Uterus (tissue), 4 donors: ENCODE results near the gene KAZALD1. TPM values are rescaled to one million over a fixed set of nuclear protein-coding genes. Genes with fewer than 3 reads are reported as not detected.

Source experiments
- DNase-seq, 2 donors: peaks; one replicate each; pipeline ENCODE4 v3.0.0-alpha.2; 2019 to 2020
- H3K27ac ChIP-seq, 2 donors: fragments of 200-600 bp; sonication (generic); 1 replicate in 1 of 2; 2 replicates in 1 of 2; pipeline ENCODE4 v1.5.1; 2016 to 2018
- H3K27me3 ChIP-seq, 2 donors: fragments of 200-600 bp; sonication (generic); one replicate each; pipeline ENCODE4 v1.5.1; 2018 to 2019; ENCODE audit warnings: control low read depth in 1 of 2
- H3K36me3 ChIP-seq, 2 donors: fragments of 200-600 bp; sonication (generic); one replicate each; pipeline ENCODE4 v1.5.1; 2019; ENCODE audit warnings: control low read depth in 1 of 2
- H3K4me1 ChIP-seq, 2 donors: fragments of 200-600 bp; sonication (generic); one replicate each; pipeline ENCODE4 v1.5.1; 2018 to 2019; ENCODE audit warnings: control low read depth in 1 of 2
- H3K4me3 ChIP-seq, 2 donors: fragments of 200-600 bp; sonication (generic); 1 replicate in 1 of 2; 2 replicates in 1 of 2; pipeline ENCODE4 v1.5.1; 2018 to 2019; ENCODE audit warnings: mild to moderate bottlenecking in 1 of 2
- H3K9me3 ChIP-seq, 2 donors: fragments of 200-600 bp; sonication (generic); one replicate each; pipeline ENCODE4 v1.5.1; 2019; ENCODE audit warnings: control low read depth in 1 of 2
- CTCF ChIP-seq, 4 experiments: fragments of 200-600 bp in 2 of 4; fragments of 450-650 bp in 2 of 4; sonication (generic) in 2 of 4; IDR thresholded peaks; one replicate each; pipeline ENCODE4 v1.5.1; 2016 to 2019; ENCODE audit warnings: antibody characterized with exemption in 4 of 4, mild to moderate bottlenecking in 2 of 4, moderate library complexity in 1 of 4
- POLR2A ChIP-seq, 2 donors: fragments of 450-650 bp; IDR thresholded peaks; one replicate each; pipeline ENCODE4 v1.6.1; 2016; ENCODE audit warnings: antibody characterized with exemption in 2 of 2, mild to moderate bottlenecking in 1 of 2, moderate library complexity in 1 of 2
- intact Hi-C: fragments of 100-400 bp; cut with DNase I; formaldehyde crosslinking; loops from one replicate; pipeline ENCODE4 v1.15.1; 2023; ENCODE audit warnings: low total_unique reads
- total RNA-seq, 4 donors: library from RNA; depleted of rRNA in 3 of 4; stranded (reverse); fragments of >200 nt in 3 of 4; gene quantifications; one replicate each; pipeline versions ENCODE4 v1.1.0 to v1.2.4, GENCODE V29; 2014 to 2023
- donor health status: DM: yes; HTN: yes; CAD: no.

The KAZALD1 gene
- total RNA-seq, 4 donors from 2014 or later = 0.26 to 34.6 (median 6.3) TPM; not detected in 1

- no peaks in the 10 kb centered on the region for H3K9me3 ChIP-seq
- peaks cover 0 to 7% of the 10 kb centered on the region in 2 donors for H3K4me1 ChIP-seq
- H3K36me3 ChIP-seq = no peaks in the 10 kb centered on the region
- no peak overlapping the region for H3K4me3 ChIP-seq
- H3K27me3 ChIP-seq = peaks cover 0 to 4% of the 10 kb centered on the region in 2 donors
- no peak overlapping the region for H3K27ac ChIP-seq
- intact Hi-C loops = no loop called here
- no peak for TF ChIP-seq CTCF (IDR thresholded peaks at IDR 0.05)
- no peak for TF ChIP-seq POLR2A (IDR thresholded peaks at IDR 0.05)
- no peak for DNase-seq
These were observed 10.2 kb downstream of the KAZALD1 start for GRCh38 chr10:101071885-101072433.

GRCh38 chr10:101072923-101073322, 11.1 kb downstream of the KAZALD1 start:
- no peak overlapping the region for H3K4me3 ChIP-seq
- peaks cover 0 to 4% of the 10 kb centered on the region in 2 donors for H3K27me3 ChIP-seq
- TF ChIP-seq POLR2A (IDR thresholded peaks at IDR 0.05) (no peak), CTCF (IDR thresholded peaks at IDR 0.05) (no peak)
- H3K27ac ChIP-seq = no peak overlapping the region
- no peaks in the 10 kb centered on the region for H3K36me3 ChIP-seq
- H3K9me3 ChIP-seq = no peaks in the 10 kb centered on the region
- intact Hi-C loops = no loop called here
- no peak for DNase-seq
- no peaks in the 10 kb centered on the region for H3K4me1 ChIP-seq

- H3K9me3 ChIP-seq = no peaks in the 10 kb centered on the region
- DNase-seq = no peak
- intact Hi-C loops = no loop called here
- H3K27me3 ChIP-seq = peaks cover 0 to 4% of the 10 kb centered on the region in 2 donors
- H3K4me1 ChIP-seq = no peaks in the 10 kb centered on the region
- H3K4me3 ChIP-seq = no peak overlapping the region
- no peak for TF ChIP-seq CTCF (IDR thresholded peaks at IDR 0.05)
- TF ChIP-seq POLR2A (IDR thresholded peaks at IDR 0.05) = no peak
- H3K36me3 ChIP-seq = no peaks in the 10 kb centered on the region
- no peak overlapping the region for H3K27ac ChIP-seq
These were observed 11.8 kb downstream of the KAZALD1 start for GRCh38 chr10:101073631-101074030.

- no peaks in the 10 kb centered on the region for H3K36me3 ChIP-seq
- TF ChIP-seq POLR2A (IDR thresholded peaks at IDR 0.05) (no peak), CTCF (IDR thresholded peaks at IDR 0.05) (no peak)
- no peaks in the 10 kb centered on the region for H3K4me1 ChIP-seq
- H3K27me3 ChIP-seq = peaks cover 0 to 4% of the 10 kb centered on the region in 2 donors
- DNase-seq = no peak
- no peaks in the 10 kb centered on the region for H3K9me3 ChIP-seq
- intact Hi-C loops = no loop called here
- no peak overlapping the region for H3K27ac ChIP-seq
- H3K4me3 ChIP-seq = no peak overlapping the region
These were observed 14.0 kb downstream of the KAZALD1 start for GRCh38 chr10:101075775-101076174.

- no peak for DNase-seq
- intact Hi-C loops = no loop called here
These were observed 14.8 kb downstream of the KAZALD1 start for GRCh38 chr10:101076630-101077029.

More at GRCh38 chr10:101076630-101077029, 14.8 kb downstream of the KAZALD1 start:
- H3K9me3 ChIP-seq = no peaks in the 10 kb centered on the region
- H3K27me3 ChIP-seq = peaks cover 0 to 4% of the 10 kb centered on the region in 2 donors
- no peak overlapping the region for H3K27ac ChIP-seq
- TF ChIP-seq CTCF (IDR thresholded peaks at IDR 0.05) (no peak), POLR2A (IDR thresholded peaks at IDR 0.05) (no peak)
- H3K36me3 ChIP-seq = no peaks in the 10 kb centered on the region
- no peaks in the 10 kb centered on the region for H3K4me1 ChIP-seq
- H3K4me3 ChIP-seq = no peak overlapping the region
